Uterus (tissue), 2 donors: ENCODE data around the gene TECPR1.

Experiments used
- POLR2A ChIP-seq, 2 donors: fragments of 450-650 bp; IDR thresholded peaks; one replicate each; pipeline ENCODE4 v1.6.1; 2016; ENCODE audit warnings: antibody characterized with exemption in 2 of 2, mild to moderate bottlenecking in 1 of 2, moderate library complexity in 1 of 2
- TF ChIP-seq, protein P1 (sequence below), 4 experiments: fragments of 200-600 bp in 2 of 4; fragments of 450-650 bp in 2 of 4; sonication (generic) in 2 of 4; IDR thresholded peaks; one replicate each; pipeline ENCODE4 v1.5.1; 2016 to 2019; ENCODE audit warnings: antibody characterized with exemption in 4 of 4, mild to moderate bottlenecking in 2 of 4, moderate library complexity in 1 of 4

DNA sequence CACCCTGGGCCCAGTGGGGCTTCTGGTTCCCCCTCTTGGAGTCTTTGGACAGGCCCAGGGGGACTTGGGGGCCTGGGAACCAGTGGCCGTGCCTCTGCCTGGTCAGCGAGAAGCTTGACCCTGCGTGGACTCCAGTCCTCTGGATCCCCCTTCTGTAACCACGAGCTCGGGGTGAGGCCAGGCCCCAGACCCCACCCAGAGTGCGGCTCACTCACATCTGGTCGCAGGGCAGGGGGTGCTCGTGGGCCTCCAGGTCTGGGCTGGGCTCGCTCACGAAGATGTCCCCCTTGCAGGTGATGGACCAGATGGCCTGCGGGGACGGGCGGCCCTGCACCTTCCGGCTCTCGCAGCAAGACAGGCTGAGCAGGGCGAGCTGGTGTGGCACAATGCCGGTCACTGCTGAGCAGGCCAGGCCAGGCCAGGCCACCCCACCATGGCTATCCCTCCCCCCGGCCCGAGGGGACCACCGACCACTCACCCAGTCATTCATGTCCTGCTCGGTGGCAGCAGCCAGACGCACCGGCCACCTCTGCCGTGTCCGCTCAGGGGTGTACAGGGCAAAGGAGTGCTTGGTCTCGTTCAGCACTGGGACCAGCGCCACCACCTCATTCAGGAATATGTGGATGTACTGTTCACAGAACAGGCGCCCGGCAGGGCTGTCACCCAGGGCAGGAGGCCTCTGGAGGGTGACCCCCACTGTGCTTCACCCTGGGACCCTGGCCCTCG is 21.1 kb downstream of the TECPR1 start:
- TF ChIP-seq POLR2A (IDR thresholded peaks at IDR 0.05), result no peak
- TF ChIP-seq, protein P1, sequence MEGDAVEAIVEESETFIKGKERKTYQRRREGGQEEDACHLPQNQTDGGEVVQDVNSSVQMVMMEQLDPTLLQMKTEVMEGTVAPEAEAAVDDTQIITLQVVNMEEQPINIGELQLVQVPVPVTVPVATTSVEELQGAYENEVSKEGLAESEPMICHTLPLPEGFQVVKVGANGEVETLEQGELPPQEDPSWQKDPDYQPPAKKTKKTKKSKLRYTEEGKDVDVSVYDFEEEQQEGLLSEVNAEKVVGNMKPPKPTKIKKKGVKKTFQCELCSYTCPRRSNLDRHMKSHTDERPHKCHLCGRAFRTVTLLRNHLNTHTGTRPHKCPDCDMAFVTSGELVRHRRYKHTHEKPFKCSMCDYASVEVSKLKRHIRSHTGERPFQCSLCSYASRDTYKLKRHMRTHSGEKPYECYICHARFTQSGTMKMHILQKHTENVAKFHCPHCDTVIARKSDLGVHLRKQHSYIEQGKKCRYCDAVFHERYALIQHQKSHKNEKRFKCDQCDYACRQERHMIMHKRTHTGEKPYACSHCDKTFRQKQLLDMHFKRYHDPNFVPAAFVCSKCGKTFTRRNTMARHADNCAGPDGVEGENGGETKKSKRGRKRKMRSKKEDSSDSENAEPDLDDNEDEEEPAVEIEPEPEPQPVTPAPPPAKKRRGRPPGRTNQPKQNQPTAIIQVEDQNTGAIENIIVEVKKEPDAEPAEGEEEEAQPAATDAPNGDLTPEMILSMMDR (IDR thresholded peaks at IDR 0.05), result no peak
